ENCODE measurements around the gene SYNCRIP.
A peak's percentile ranks its signal among the peaks of the same experiment; 100 is the strongest.
"Not testable (repeated sequence)": the region's sequence is repeated elsewhere in the genome, so short reads cannot be mapped to it uniquely, and the experiment has no call there.

The SYNCRIP gene

DNA sequence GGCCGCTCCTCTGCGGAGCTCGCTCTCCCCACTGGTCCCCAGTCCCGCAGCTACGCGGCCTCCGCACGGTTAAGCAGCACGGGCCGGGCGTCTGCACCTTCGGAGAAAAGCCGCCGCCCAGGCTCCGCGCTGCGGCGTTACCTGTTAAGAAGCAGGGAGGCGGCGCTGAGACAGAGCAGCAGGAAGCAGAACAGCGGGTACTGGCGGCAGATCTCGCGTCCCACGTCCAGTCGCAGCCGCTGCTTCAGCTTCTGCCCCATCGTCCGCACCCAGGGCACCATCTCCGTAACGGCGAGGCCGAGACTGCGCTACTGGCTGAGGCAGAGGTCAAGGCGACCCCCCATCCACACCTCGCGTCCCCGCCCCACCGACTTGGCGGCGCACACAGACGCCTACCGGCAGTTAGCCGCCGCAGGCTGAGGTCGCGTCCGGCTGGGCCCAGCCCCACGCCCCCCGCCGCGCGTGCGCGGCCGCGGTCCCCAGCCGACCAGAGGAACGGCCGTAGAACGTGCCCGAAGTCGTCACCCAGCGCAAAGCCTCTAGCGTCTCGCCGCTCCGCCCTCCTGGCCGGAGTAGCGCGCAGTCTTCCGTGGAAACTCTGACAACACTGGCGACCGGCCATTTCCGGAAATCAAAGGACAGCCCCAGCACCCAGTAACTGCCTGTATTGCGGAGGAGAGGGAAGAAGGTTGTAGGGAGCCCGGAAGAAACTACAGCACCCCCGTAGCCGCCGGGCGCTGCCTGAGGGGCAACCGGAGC is 49.1 kb downstream of the SYNCRIP start, which contains the start of gene SNX14:
Gene SNX14 (minus strand): TSS at position 421 of the 759 bp plus-strand sequence. CDS start 140 bp downstream, at position 281.
- DNase-seq = peak; percentile 81

DNA sequence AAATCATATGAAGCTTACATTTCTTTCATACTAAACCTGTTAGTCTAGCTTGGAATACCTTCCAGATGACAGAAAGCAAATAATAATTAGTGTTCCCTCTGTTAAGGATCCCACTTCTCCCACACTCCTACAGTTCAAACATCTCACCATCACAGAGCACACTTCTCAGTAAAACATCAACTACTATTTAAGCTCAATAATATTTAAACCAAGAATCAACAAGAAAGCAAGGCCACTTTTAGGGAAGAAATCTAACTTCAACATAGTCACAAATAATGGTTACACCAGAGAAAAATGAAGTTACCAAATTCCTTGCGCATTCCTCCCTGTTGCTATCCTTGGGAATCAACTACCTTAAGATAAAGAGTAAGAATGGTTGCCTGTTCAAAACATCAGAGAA is 50.7 kb downstream of the SYNCRIP start:
- no peak for DNase-seq

DNA sequence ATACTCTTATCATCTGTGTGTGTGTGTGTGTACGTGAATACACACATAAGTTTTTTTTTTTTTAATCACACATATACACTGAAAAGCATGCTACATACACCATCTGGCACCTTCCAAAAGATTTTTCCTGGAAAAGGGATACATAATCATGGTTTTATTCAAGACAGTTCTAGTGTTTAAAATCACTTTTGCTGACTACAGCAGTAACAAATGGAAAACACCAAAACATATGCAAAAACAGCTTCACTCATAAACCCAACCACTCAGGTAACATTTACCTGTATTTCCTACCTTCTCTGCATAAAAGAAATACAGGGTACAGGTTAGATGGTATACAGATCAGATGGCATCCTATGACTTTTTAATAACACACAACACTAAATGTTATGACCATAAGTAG is 51.5 kb downstream of the SYNCRIP start:
- DNase-seq = no peak

DNA sequence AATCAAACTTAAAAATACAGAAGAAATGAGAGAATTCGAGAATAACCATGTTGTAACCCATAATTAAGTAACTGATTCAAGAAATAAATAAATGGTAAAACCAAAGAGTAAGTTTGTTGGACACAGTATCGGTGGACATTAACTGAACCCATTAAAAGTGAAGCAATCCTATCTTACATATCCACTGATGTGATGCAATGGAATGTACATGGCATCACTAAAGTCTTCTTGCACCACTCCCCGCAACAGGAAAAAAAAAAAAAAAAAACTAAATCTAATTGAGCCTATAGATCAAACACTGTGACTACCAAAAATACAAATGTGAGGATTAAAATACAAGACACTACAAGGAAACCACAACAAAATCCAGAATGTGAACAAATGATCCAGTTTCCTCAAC is 56.9 kb downstream of the SYNCRIP start:
- no peak for DNase-seq

DNA sequence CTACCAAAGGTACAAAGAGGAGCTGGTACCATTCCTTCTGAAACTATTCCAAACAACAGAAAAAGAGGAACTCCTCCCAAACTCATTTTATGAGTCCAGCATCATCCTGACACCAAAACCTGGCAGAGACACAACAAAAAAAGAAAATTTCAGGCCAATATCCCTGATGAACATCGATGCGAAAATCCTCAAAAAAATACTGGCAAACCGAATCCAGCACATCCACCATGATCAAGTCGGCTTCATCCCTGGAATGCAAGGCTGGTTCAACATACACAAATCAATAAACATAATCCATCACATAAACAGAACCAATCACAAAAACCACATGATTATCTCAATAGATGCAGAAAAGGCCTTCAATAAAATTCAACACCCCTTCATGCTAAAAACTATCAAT is 59.9 kb downstream of the SYNCRIP start:
- DNase-seq = not testable (repeated sequence)

DNA sequence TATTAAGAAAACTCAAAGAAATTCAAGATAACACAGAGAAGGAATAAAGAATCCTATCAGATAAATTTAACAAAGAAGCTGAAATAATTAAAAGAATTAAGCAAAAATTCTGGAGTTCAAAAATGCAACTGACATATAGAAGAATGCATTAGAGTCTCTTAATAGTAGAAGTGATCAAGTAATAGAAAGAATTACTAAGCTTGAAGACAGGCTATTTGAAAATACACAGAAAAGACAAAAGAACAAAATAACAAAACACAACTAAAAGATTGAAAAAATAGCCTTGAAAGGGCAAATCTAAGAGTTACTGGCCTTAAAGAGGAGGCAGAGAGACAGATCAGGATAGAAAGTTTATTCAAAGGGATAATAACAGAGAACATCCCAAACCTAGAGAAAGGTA is 61.1 kb downstream of the SYNCRIP start:
- DNase-seq = no peak

DNA sequence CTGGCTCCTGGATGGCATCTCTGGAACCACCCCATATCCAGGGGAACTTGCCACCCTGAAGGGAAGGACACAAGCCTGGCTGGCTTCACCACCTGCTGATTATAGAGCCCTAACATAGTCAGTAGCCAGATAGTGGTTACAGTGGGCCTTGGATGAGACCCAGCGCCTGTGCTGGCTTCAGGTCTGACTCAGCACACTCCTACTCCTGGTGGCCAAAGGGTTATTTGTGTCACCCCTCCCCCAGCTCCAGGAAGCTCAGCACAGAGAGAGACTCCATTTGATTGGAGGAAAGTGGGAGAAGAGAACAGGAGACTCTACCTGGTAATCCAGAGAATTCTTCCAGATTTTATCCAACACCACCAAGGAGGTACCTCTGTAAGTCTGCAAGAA is 61.8 kb downstream of the SYNCRIP start:
- no peak for DNase-seq

DNA sequence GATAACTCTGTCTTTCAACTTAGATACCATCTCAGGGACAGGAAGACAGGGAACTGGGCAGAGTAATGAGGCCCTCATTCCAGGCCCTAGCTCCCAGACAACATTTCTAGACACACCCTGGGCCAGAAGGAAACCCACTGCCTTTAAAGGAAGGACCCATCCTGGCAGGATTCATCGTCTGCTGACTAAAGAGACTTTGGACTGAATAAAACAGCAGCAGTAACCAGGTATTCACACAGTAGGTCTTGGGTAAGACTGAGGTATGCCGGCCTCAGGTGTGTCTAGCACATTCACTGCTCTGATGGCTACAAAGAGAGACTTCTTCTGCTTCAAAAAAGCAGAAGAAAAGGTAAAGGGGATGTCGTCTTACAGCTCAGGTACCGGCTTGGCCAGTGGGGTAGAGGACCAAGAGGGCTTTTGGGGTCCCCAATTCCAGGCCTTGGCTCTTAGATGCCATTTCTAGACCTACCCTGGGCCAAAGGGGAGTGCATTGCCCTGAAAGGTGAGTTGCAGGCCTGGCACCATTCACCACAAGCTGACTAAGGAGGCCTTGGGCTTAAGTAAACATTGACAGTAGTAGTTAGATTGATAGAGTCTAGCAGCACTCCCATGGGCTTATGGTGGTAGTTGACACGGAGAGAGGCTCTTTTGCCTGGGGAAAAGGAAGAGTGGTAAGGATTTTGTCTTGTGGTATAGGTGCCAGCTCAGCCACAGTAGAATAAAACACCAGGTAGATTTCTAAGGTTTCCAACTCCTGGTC is 62.4 kb downstream of the SYNCRIP start:
- DNase-seq = no peak

DNA sequence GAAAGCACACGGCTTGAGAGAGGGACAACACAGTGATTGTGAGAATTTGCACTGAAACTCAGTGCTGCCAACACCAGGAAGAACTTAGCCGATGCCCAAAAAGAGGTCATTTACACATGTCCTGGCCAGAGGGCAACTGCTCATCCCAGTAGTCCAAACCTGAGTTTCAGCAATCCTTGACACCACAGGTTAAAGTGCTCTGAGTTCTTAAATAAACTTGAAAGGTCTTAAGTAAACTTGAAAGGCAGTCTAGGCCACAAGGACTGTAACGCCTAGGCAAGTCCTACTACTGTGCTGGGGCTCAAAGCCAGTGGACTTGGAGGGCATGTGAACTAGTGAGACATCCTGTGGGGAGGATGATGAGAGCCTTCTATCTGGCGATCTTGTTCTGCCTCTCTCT is 63.1 kb downstream of the SYNCRIP start:
- DNase-seq = no peak

DNA sequence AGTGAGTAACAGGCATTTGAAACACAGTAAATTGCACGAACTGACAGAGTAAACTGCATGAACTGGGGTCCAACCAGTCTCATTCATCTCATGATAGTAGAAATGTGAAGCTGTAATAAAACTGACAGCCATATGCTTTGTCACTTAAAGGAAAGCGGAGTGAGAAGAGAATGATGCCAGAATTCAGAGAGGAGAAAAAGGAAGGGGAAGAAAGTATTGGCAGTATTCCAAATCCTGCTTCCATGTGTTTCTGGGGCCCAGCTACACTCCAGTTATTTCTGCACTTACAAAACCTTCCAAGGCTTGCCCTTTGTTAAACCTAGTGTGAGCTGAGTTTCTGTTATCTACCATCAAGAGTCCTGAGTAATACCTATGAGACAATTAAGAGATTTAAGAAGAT is 66.2 kb downstream of the SYNCRIP start:
- no peak for DNase-seq

DNA sequence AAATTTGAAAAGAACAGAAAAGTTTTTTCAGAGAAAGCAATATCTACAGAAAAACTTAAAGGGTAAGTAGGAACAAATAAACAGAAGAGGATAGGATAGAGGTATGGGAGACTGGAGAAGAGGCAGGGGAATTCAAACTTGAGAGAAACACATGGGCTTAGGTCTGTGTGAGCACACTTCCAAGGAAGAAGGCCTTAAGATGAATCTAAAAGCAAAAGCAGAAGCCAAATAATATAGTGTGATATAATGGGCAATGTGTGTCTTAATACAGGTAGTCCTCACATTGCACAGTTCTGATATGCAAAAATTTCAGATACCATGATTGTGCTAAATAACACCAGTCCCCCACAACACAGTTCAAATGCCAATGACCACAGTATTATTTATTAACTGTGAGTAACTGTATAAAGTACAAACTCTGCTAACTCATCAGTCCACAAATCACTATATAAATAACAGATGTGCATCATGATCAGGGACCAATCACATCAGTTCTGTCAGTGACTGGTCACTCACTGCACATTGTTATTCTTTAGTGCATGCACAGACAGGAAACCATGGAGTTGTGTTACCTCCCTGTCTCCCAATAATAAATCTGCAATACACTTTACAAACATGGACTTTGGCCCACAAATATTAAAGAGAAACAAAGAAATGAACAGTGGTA is 67.6 kb downstream of the SYNCRIP start:
- no peak for DNase-seq

DNA sequence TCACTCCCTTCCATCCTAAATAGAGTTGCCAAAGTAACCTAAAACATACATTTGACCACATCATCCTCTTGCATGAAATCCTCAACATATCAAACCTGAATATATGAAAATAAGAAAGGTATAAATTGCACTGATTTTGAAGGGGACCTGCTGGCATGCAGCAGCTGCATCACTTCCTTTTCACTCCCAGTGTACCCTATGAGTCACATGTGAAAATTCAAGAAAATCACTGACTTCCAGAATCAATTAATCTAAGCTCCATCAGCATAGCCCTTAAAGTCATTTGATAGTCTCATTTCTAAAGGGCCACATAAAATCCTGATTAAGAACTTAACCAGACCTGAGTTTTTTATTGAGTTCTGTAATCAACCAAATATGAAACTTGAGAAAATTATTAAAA is 73.4 kb downstream of the SYNCRIP start:
- DNase-seq = no peak

DNA sequence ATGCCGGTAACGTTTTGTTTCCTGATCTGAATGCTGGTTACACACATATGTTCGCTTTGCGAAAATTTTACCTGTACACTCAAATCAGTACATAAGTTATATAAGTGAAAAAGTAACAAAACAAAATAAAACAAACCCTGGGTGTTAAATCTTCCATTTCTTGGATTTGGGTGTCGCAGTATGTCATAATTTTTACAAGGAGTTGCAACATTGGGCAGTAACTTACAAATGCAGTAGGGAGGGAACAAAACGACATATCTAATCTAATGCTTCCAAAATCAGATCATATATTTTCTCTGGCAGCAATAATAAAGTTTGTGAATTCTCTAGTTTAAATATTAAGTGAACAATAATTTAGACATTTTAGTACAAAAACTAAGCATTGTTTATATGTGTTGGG is 74.3 kb downstream of the SYNCRIP start:
- DNase-seq = no peak

DNA sequence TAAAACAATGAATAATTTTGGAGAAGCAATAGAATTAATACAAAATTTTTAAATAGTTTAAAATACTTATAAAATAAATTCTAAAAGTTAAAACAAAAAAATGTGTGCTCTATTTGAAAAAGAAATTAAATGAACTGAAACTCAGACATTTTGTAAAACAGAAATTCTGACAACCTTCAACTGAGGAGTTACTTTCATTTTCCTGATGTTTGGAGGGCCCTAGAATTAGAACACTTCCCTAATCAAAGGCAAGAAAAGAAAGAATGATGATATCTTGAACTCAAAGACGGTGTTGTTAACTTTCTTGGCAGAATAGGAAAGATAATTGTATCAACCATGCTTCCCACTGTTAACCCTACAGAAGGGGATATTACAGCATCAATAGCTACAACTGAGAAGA is 77.0 kb downstream of the SYNCRIP start:
- no peak for DNase-seq

DNA sequence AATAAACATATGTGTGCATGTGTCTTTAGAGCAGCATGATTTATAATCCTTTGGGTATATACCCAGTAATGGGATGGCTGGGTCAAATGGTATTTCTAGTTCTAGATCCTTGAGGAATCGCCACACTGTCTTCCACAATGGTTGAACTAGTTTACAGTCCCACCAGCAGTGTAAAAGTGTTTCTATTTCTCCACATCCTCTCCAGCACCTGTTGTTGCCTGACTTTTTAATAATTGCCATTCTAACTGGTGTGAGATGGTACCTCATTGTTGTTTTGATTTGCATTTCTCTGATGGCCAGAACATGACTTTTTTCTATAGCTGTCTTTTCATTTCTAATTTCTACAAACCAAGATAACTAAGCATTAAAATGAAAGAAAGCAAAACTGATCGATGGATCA is 78.5 kb downstream of the SYNCRIP start:
- not testable (repeated sequence) for DNase-seq
